Activated T-helper 1 cell treated with anti-CD3 and anti-CD28 coated beads, Interleukin-2, amount 50 U/mL, for 16 hours (primary cell): ENCODE results near the gene HECTD3.

Source experiments
- DNase-seq, 2 donors: peaks; one replicate each; pipeline ENCODE4 v3.0.0-alpha.2; 2020; ENCODE audit warnings: low read depth in 1 of 2, low spot score in 1 of 2

Gene HECTD3

DNA sequence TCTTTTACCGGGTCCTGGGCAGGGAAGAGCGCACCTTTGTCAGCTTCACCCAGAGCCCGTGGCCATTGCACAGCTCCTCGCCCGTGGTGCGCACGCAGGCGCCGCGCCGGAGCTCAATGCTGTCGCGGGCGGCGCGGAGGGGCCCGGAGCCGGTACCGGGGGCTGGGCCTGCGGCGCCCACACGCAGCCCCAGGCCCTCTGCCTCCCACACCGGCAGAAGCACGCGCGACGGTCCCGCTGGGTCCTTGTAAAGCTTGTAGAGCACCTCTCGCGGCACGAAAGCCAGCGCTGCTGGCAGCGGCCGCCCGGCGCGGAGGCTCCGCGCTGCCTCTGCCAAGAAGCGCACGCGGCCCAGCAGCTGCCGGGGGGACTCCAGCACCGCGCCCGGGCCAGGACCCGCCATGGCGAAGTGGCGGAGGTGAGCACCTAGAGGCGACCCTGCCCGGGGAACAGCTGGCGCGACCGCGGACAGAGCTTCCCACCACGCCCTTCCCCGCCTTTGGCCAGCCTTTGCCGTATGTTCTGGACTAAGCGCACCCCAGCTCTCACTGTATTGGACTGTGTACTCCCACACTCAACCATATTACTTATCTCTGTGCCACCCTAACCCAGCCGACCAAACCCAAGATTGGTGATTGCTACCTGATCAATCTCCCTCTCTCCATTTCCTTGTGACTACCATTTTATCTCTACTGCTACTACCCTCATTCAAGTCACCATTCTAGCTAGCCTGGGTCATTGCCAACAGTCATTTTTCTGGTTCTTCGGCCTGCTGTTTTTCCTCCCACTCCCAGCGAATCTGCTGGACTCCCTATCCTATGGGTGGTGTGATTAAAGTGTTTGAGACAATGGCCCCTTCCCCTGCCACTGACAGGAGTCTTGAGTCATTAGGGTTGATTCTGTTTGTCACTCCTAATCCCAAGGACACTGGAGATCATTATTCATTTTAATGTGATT, at the start of gene HECTD3:
Gene HECTD3 (minus strand): TSS at position 470 of the 957 bp plus-strand sequence. CDS start 67 bp downstream, at position 403.
- peak; percentile 36 to 57 for DNase-seq

- DNase-seq = no peak
These were observed 48.7 kb upstream of the HECTD3 start for GRCh38 chr1:45059829-45060228.

- DNase-seq = no peak
These were observed 46.4 kb upstream of the HECTD3 start for GRCh38 chr1:45057542-45057941.

DNA sequence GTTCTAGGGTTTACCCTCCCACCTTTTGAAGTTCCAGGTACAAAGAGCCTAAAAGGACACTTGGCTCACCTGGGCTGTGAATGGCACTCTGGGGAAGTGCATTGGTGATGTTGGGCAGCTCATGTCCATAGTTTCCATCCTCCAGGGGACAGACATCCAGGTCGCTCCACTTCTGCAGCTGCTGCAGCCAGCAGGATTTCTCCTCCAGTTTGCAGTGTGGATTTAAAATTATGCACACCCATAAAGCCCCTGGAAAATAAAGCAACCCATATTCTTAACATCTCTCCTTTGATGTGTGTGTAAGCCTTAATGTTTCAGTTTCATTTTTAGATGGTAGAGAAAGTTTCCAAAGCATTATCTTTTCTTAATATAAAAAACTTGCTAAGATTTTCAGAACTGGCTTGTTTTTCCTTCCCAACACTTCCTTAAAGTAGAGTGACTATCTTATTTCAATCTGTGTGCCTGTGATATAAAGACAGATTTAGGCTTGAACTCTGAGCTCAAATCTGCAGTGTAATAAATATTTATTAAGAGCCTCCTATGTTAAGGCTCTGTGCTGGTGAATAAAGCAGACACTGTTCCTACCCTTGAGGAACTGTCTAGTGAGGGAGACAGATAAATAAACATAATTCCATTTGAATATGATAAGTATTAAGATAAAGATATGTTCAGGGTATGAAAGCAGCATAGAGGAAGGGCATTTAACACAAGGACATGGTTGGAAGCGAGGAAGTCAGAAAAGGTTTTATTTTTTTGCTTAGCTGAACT, 40.1 kb upstream of the HECTD3 start:
- DNase-seq = no peak

GRCh38 chr1:45047032-45047431, 35.9 kb upstream of the HECTD3 start:
- no peak for DNase-seq

DNA sequence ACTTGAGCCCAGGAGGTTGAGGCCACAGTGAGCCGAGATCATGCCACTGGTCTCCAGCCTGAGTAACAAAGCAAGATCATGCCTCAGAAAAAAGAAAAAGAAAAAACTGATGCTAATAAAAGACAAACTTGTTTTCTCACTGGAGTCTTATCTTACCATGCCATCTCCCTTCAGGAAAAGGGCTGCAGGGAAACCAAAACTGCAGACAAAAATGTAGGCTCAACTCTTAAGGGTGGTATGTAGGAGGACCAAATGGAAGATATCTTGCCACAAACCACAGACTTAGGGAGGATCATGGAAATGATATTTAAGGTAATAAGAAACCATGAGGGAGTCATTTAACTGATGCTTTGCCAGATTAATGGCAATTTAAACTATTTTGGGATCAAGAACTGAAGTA, 33.8 kb upstream of the HECTD3 start:
- no peak for DNase-seq

GRCh38 chr1:45043094-45043493, 32.0 kb upstream of the HECTD3 start:
- DNase-seq = no peak

DNA sequence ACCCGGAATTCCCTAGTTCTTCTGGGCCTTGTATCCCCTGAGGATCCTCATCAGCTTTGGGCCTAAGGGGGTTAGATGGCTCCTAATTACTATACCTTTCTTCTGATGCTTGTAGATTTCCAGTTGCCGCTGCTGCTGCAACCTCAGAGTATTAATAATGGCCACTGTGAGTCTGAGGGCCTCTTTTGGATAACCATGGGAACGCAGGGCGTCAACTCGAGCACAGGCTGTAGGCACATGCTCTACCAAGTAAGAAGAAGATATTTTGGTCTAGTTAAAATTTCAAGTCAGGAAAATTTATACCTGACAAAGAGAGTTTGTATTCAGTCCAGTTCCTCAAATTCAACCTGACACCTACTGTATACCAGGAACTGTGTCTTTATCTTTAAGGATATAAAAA, 29.2 kb upstream of the HECTD3 start:
- DNase-seq = no peak

DNA sequence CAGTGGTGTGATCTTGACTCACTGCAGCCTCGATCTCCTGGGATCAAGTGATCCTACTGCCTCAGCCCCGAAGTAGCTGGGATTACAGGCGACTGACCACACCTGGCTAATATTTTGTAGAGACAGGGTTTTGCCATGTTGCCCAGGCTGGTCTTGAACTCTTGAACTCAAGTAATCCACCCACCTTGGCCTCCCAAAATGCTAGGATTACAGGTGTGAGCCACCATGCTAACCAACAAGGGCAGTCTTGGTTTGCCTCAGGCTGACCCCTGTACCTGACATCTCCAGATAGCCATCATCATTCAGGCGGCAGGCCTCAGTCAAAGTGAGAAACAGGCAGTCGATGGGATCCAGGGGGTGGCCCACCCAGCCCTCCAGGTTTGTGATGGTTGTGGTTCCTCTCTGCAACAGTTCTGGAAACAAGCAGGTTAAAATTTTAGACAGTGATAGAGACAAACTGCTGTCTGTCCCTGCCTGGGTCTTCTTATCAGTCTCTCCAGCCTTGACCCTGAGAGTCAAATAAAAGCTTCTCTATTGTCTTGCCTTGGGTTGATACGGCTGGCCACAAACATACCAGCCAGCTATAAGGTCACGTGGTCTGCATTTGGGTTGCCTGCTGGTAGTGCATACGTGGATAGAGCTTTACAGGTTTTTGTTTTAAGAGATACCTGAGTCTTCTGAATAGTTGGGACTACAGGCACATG, 27.7 kb upstream of the HECTD3 start:
- DNase-seq = no peak

DNA sequence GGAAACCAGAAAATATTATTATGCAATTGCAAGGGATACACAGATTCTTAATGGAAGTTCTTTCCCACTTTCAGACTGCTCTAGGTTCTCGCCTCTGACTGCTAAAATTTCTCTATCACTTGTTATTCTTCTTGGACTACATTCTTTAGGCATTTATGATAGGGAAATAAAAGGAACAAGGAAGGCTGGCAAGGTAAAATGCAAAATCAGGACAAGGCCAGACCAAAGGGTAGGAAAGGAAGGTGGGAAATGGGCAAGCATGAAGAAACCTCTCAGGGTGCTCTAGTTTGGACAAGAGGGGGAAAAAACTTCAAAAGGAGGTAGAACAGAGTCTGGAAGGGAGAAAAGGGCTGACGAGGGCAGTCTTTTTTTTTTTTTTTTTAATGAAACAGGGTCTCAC, 27.1 kb upstream of the HECTD3 start:
- DNase-seq = no peak

GRCh38 chr1:45037456-45037855, 26.3 kb upstream of the HECTD3 start:
- no peak for DNase-seq

- no peak for DNase-seq
These were observed 24.6 kb upstream of the HECTD3 start for GRCh38 chr1:45035631-45036301.

GRCh38 chr1:45033356-45033755, 22.2 kb upstream of the HECTD3 start:
- DNase-seq = no peak

DNA sequence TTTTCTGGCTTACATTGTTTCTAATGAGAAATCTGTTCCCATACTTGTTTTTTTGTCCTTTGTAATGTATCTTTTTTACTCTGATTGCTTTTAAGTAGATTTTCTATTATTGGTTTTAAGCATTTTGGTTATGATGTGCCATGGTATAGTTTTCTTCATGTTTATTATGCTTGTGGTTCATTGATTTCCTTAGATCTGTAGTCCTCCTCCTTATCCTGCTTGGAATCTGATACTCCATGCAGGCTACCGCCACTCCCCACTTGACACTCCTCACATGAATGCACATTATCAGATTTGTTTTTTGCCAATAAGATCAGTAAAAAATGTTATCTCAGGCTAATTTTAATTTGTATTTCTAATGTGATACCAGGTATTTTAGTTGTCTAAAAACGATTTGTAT, 21.7 kb upstream of the HECTD3 start:
- DNase-seq = no peak

- DNase-seq = no peak
These were observed 15.3 kb upstream of the HECTD3 start for GRCh38 chr1:45026446-45026845.

DNA sequence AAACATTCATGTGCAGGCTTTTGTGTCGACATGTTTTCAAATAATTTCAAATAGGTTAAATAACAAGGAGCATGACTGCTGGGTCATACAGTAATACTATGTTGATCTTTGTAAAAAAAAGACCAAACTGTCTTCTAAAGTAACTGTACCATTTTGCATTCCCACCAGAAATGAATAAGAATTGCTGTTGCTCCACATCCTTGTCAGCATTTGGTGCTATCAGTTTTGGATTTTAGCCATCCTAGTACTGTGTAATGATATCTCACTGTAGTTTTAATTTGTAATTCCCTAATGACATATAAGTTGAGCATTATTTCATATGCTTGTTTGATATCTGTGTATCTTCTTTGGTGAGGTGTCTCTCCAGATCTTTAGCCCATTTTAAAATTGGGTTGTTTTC, 12.5 kb upstream of the HECTD3 start:
- DNase-seq = no peak

GRCh38 chr1:45018599-45019230, 7.6 kb upstream of the HECTD3 start:
- peak; percentile 32 to 36 for DNase-seq

DNA sequence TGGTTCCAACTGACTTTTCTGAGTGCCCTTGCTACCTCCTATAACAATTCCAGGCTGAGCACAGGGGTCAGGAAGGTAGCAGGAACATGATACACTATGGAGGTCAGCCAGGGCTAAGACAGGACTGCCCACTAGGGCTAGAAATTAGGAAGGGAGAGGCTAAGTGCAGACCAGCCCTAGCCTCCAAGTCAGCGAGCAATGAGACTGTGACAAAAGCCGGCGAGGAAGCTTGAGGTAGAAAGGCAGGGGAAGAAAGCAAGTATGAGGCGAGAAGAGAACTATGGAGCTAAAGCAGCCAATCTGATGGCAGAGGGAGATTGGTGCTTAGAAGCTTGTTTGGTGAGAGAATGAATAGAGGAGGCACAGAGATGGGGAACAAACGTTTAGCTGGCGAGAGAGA, 5.6 kb upstream of the HECTD3 start:
- DNase-seq = no peak

GRCh38 chr1:45016090-45016697, 5.1 kb upstream of the HECTD3 start:
- no peak for DNase-seq

- no peak for DNase-seq
These were observed 4.6 kb upstream of the HECTD3 start for GRCh38 chr1:45015683-45016082.
